ENCODE data around the gene CPSF4L. TPM values are rescaled to one million over a fixed set of nuclear protein-coding genes. Genes with fewer than 3 reads are reported as not detected.

Gene CPSF4L
- polyA plus RNA-seq, 3 donors, result not detected

- no peak for DNase-seq
- peak overlapping the region in 1 of 2 donors; percentile 82 for H3K27ac ChIP-seq (ENCODE audit: low read depth in 1 of 2, low read length in 2 of 2)
- no peaks in the 10 kb centered on the region for H3K9me3 Mint-ChIP-seq
These were observed 44.5 kb upstream of the CPSF4L start for GRCh38 chr17:73305845-73306836.

More at GRCh38 chr17:73305845-73306836, 44.5 kb upstream of the CPSF4L start:
- H4K20me1 ChIP-seq (ENCODE audit: insufficient read depth, low read length), result peaks cover 40% of the 10 kb centered on the region
- H3K9me3 ChIP-seq (replicated peaks in 1 of 2; ENCODE audit: control insufficient read depth in 1 of 2, insufficient read depth in 1 of 2, low read length in 2 of 2), result no peaks in the 10 kb centered on the region
- H3K27ac Mint-ChIP-seq, result peak overlapping the region in 3 of 7 donors; percentile 25 to 92 (median 83)
- H3K4me2 ChIP-seq (replicated peaks; ENCODE audit: extremely low read depth, low read length, poor library complexity, severe bottlenecking), result peak overlapping the region; percentile 85
- peak overlapping the region; percentile 62 for H2AFZ ChIP-seq (ENCODE audit: insufficient read depth, low read depth, low read length, poor library complexity, severe bottlenecking)
- peaks cover 49% of the 10 kb centered on the region for H3K4me1 Mint-ChIP-seq
- peaks cover 71% of the 10 kb centered on the region for H3K79me2 ChIP-seq (ENCODE audit: insufficient read depth, low read length)
- no peaks in the 10 kb centered on the region for H3K27me3 ChIP-seq (ENCODE audit: control insufficient read depth in 2 of 2, insufficient read depth in 2 of 2, low read length in 2 of 2)
- peak overlapping the region; percentile 80 to 92 for H3K4me3 Mint-ChIP-seq
- WGBS (ENCODE audit: insufficient coverage), result 80% methylated on average over 5 of the region's 11 CpGs
- no peak for TF ChIP-seq CTCF (IDR thresholded peaks at IDR 0.05)
- H3K9ac ChIP-seq (ENCODE audit: insufficient read depth, low read length, poor library complexity, severe bottlenecking), result peak overlapping the region; percentile 63
- peaks cover 37 to 52% of the 10 kb centered on the region in 2 donors for H3K4me1 ChIP-seq (ENCODE audit: control insufficient read depth in 1 of 2, insufficient read depth in 2 of 2, low read length in 2 of 2)
- H3K36me3 Mint-ChIP-seq, result peaks cover 0 to 4% of the 10 kb centered on the region in 2 donors
- intact Hi-C loops (cut with micrococcal nuclease), result loop anchor here in 1 of 2 donors (2.0 kb wide), 1 partner anchor 15 kb away; no protein-coding TSS in a partner anchor
- no peaks in the 10 kb centered on the region for H3K36me3 ChIP-seq (replicated peaks in 1 of 2; ENCODE audit: control insufficient read depth in 1 of 2, insufficient read depth in 2 of 2, low read length in 2 of 2)
- H3K27me3 Mint-ChIP-seq (ENCODE audit: low read depth in 3 of 3), result peaks cover 0 to 3% (median 0%) of the 10 kb centered on the region in 3 donors
- H3K4me3 ChIP-seq (replicated peaks in 1 of 3; ENCODE audit: low read depth in 2 of 3, low read length in 3 of 3), result peak overlapping the region in 1 of 3 experiments; percentile 76

Measured in CD14-positive monocyte (primary cell).